Measurements from ENCODE around the gene GALNT14. TPM values are rescaled to one million over a fixed set of nuclear protein-coding genes. Genes with fewer than 3 reads are reported as not detected.

Gene GALNT14
- total RNA-seq, 1 donor from 2014 or later = 0.45 TPM

- no peak for ATAC-seq
- no peak for DNase-seq
- intact Hi-C loops (cut with micrococcal nuclease) = no loop called here
These were observed 36.5 kb downstream of the GALNT14 start for GRCh38 chr2:31101701-31102100.

DNA sequence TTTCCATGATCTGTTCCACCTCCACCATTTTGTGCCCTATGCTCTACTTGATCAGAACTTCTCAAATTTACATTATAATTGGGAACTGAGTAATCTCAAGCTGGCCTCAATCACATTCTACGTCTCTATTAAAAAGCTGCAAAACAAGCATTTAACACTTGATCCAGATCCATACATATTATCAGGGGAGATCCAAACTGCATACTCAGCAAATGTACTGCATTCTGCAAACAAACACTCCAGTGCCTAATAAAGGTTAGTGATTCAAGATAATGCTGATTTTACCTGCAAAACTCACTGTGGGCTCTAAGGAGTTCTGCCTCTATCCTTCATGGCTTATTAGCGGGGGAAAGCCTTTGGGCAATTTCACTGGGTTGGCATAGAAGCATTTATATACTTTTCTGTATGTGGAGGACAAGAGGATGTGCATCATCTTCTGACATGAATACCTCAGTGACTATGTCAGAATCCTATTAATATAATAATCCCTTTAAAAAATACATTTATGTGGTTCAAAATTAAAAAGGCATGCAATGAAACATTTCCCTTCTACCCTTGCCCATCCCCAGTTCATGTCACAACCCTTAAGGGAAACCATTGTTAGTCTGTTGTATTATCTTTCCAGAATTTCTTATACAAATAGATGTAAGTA is 40.2 kb downstream of the GALNT14 start:
- no peak for DNase-seq
- no peak for ATAC-seq
- intact Hi-C loops (cut with micrococcal nuclease) = no loop called here

DNA sequence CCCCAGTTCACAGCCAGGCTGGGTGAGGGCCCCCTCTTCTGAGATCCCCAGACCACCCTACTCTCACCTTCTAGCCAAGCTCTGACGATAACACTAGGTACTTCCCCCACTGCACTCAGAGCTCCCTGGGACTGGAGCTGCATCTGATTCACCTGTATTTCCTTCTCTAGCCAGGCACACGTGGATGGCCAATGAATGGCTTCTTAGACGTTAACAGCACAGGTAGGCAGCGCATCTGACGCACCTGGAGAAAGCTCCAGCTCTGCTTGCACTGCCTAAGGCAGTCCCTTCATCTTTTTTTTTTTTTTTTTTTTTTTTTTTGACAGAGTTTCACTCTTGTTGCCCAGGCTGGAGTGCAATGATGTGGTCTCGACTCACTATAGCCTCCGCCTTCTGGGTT is 48.1 kb downstream of the GALNT14 start:
- intact Hi-C loops (cut with micrococcal nuclease) = no loop called here
- no peak for ATAC-seq
- no peak for DNase-seq

GRCh38 chr2:31089645-31090044 is 48.6 kb downstream of the GALNT14 start:
- ATAC-seq = no peak

GRCh38 chr2:31088504-31089195 is 49.6 kb downstream of the GALNT14 start:
- no peak for ATAC-seq
- no peak for DNase-seq
- intact Hi-C loops (cut with micrococcal nuclease) = no loop called here

More at GRCh38 chr2:31089645-31090044, 48.6 kb downstream of the GALNT14 start:
- intact Hi-C loops (cut with micrococcal nuclease) = no loop called here
- no peak for DNase-seq

- ATAC-seq (no peak), DNase-seq (no peak)
- intact Hi-C loops (cut with micrococcal nuclease) = no loop called here
These were observed 50.7 kb downstream of the GALNT14 start for GRCh38 chr2:31087491-31087890.

DNA sequence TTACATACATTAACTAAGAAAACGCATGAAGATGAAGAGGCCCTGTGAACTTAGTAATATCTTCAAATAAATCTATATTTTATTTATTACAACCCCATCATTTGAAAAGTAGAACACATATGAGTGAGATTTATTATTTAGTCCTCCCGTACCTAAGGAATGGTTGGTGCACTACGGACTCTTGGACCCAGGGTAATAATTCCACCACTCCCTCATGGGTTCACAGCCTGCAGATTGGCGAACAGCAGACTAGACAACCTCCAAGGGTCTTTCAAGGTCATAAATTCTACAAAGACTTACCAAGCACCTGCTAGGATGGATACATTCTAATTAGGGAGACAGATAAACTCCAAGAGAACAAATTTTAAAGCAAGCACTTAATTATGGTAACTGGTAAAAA is 51.6 kb downstream of the GALNT14 start:
- ATAC-seq = no peak
- intact Hi-C loops (cut with micrococcal nuclease) = no loop called here

DNA sequence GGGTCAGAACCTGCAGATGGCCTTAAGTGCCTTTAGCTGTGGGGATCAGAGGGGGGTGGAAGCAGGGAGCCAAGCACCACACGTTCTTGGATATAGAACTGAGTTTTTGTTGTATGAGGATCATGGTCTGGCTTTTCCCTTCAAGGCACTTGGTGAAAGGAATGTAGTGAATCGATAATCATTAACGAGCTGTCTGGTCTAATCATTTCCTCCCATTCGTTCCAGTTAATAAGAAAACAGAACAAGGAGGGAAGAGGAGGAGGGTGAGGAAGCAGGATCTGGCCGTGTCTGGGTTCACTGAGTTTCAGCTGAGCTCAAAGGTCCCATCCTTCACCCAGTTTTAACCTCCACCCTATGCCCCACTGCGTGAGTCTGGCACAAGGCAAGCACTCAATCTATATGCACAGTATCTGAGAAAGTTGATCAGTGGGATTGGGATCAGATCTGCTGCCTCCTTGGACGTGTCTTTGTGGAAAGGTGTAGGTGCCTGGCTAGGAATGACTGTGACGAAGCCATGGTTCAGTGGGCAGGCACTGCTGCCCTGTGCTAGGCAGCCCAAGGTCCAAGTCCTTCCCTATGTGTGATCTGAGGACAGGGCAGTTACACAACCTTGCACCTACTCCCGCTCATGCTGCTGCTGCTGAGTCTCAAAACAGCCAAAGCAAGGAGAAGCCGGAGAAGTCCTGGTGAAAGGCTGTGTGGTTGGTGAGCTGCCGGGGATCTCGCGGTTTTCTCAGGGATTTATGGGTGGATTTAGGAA is 54.8 kb downstream of the GALNT14 start:
- DNase-seq (no peak), ATAC-seq (no peak)
- intact Hi-C loops (cut with micrococcal nuclease) = no loop called here

More for the DNA sequence above, 51.6 kb downstream of the GALNT14 start:
- DNase-seq = no peak

DNA sequence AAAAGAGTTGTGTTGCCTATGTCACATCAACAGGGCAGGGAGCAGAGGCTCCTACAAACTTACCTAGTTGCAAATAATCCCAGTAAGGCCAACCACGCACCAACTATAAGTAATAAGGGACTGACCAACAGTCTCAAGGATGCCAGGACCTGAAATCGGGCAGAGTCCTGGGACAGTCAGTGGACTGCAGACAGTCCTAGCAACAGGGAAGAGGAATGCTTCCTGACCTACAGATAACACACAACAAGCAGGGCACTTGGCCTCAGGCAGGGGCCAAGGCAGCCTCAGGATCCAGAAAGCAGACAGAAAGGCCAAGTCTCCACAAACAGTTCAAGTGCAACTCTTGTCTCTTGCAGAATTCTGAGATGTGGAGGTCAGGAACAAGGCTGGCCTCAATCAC is 56.2 kb downstream of the GALNT14 start:
- ATAC-seq = peak; percentile 45
- intact Hi-C loops (cut with micrococcal nuclease) = no loop called here
- no peak for DNase-seq

DNA sequence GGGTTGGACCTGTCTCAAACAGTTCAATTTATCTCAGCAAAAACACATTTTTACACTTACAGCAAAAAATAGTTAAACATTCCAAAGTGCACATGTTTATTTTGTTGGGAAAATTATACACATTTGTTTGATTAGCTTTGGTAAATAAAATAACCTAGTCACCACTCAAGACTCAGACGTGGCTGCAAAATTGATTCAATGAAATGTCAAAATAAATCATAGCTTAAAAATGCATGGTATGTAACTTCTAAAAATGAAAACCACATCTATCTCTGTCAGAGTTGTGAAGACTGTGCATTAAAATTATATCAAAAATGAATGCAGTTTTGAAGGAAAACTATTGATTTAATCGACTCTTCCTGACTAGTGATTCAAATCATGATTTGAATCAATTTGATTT is 56.7 kb downstream of the GALNT14 start:
- no peak for DNase-seq
- intact Hi-C loops (cut with micrococcal nuclease) = no loop called here
- ATAC-seq = no peak

DNA sequence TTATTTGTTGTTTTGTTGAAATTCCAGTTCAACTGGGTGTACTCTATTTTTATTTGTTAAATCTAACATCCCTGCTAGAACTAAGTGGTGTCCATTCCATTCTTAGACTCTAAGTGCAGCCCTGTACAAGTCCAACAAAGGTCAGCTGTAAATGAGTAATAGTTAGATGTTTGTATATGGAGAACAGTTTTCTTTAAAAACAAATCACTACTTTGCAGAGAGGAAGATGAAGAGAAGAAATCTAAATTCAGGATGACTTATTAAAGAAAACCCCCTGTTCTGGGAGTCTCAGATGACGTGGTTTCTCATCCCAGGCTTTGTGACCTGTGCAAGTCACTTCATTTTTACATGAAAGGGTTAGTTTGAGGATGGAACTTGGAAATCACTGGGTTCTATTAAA is 57.9 kb downstream of the GALNT14 start:
- intact Hi-C loops (cut with micrococcal nuclease) = no loop called here
- DNase-seq (no peak), ATAC-seq (no peak)

DNA sequence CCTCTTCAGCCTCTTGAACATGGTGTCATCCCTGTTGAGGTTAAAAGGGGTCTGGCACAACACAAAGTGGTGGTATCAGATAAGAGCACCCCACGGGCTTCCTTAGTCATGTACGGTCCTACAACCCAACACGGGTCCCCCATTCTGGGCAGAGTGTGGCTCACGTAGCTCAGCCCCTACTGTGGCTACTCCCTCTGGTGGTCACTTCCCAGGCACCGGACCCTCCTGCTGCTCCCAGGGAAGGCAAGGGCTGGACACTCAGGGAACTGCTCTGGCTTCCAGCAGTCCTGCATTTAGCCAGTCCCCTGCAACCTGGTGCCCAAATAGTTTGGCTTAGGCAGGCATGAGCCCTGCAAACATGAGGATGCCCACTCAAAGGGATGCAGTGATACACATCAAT is 58.6 kb downstream of the GALNT14 start:
- intact Hi-C loops (cut with micrococcal nuclease) = no loop called here
- no peak for DNase-seq
- ATAC-seq = no peak

- ATAC-seq (no peak), DNase-seq (no peak)
- intact Hi-C loops (cut with micrococcal nuclease) = no loop called here
These were observed 59.6 kb downstream of the GALNT14 start for GRCh38 chr2:31078579-31079105.

- no peak for DNase-seq
- intact Hi-C loops (cut with micrococcal nuclease) = no loop called here
- no peak for ATAC-seq
These were observed 60.2 kb downstream of the GALNT14 start for GRCh38 chr2:31078011-31078410.

GRCh38 chr2:31075941-31076590 is 62.2 kb downstream of the GALNT14 start:
- no peak for DNase-seq
- ATAC-seq = no peak
- intact Hi-C loops (cut with micrococcal nuclease) = no loop called here

- intact Hi-C loops (cut with micrococcal nuclease) = no loop called here
- DNase-seq (no peak), ATAC-seq (no peak)
These were observed 62.8 kb downstream of the GALNT14 start for GRCh38 chr2:31075431-31075830.

DNA sequence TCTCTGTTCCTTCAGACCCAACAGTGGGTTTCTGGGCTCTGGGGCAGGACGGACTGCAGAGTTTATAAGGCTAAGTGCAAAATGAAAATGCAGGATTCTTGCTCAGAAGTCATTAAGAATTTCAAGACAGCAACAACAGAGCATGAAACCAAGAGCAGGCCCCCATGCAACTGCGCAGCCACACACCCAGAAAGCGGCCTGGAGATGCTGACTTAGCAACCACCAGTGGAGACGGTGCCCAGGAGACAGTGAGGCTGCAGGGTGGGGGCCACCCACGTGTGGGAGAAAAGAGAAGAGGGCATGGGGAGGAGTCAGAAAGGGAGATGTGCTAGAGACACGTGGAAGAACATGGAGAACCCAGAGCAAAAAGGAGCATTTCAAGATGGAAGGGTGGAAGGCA is 66.5 kb downstream of the GALNT14 start:
- ATAC-seq = no peak
- intact Hi-C loops (cut with micrococcal nuclease) = no loop called here
- DNase-seq = no peak

DNA sequence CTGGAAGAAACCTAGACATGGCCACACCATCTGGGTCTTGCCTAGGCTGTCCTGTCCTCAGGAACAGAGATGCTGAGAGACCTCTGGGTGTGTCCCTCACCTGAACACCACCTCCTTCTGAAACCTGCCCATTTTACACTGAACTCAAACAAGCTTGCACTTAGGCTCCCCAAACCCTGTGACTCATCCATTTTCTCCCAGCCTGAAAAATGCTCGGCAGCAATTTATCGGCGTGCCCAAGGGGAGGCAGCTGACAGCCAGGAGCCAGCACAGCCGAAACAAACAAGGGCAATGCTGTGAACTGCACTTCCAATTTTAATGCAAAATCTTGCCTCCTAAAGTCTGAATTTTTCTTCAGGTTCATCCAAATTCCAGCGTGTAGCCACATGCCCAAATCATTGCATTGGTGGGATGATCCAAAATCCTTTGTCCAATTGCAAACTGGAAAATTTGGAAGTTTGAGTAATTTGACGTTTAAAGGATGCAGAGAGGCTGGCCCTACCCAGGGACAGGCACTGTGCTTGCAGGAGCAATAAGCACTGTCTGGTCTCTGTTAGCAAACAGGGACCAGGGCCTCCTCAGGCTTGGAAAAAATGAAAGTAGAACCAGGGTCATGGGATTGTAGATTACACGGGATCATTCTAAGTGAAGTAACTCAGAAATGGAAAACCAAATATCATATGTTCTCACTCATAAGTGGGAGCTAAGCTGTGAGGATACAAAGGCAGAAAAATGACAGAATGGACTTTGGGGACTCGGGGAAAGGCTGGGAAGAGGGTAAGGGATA is 67.7 kb downstream of the GALNT14 start:
- ATAC-seq (no peak), DNase-seq (no peak)
- intact Hi-C loops (cut with micrococcal nuclease) = no loop called here

Data from left ventricle myocardium superior (tissue), 1 donor.